SK-N-SH (cell line): ENCODE data around the gene PWP2. TPM values are rescaled to one million over a fixed set of nuclear protein-coding genes. Genes with fewer than 3 reads are reported as not detected.

Experiments
- CTCF ChIA-PET: fragments of 300-600, 350-600 bp; formaldehyde crosslinking; extraction: SDS; loops from one replicate; lab custom pipeline; 2021; lab: Yijun Ruan, JAX
- POLR2A ChIA-PET: fragments of 350-600 bp; sonication (Branson Sonifier 250); formaldehyde crosslinking; extraction: SDS; loops from one replicate; lab custom pipeline; 2020; ENCODE audit warnings: antibody characterized with exemption, inconsistent platforms; lab: Yijun Ruan, JAX
- DNase-seq: peaks from one replicate; pipeline ENCODE4 v3.0.0; 2012
- H2AFZ ChIP-seq: fragments of 200-600 bp; sonication (generic); 2 replicates; pipeline ENCODE4 v1.8.1; 2016; ENCODE audit warnings: antibody characterized with exemption, mild to moderate bottlenecking, low read depth
- H3F3A ChIP-seq: fragments of 200-600 bp; sonication (generic); replicated peaks from 2 replicates; pipeline ENCODE3; 2016; ENCODE audit warnings: antibody characterized with exemption, mild to moderate bottlenecking; ENCODE audit not compliant: insufficient read depth
- H3K27ac ChIP-seq, 2 experiments: fragments of 200-500 bp in 1 of 2; fragments of 200-600 bp in 1 of 2; sonication (Bioruptor generic) in 1 of 2; sonication (generic), shearing (Covaris generic) in 1 of 2; 2 replicates each; pipeline versions ENCODE4 v1.5.1 to v1.6.1; 2014 to 2016; ENCODE audit warnings: low read depth in 2 of 2, inconsistent platforms in 1 of 2, low read length in 1 of 2, mild to moderate bottlenecking in 1 of 2, mixed read lengths in 1 of 2
- H3K27me3 ChIP-seq: fragments of 200-600 bp; sonication (generic), shearing (Covaris generic); 2 replicates; pipeline ENCODE4 v1.6.1; 2016; ENCODE audit warnings: mixed run types; ENCODE audit not compliant: insufficient read depth
- H3K36me3 ChIP-seq, 2 experiments: fragments of 200-500 bp in 1 of 2; fragments of 200-600 bp in 1 of 2; sonication (Bioruptor generic) in 1 of 2; sonication (generic) in 1 of 2; replicated peaks in 1 of 2; 2 replicates each; pipeline versions ENCODE3 to v1.5.1; 2014 to 2016; ENCODE audit warnings: low read length in 1 of 2, mild to moderate bottlenecking in 1 of 2; ENCODE audit not compliant: insufficient read depth in 2 of 2, control insufficient read depth in 1 of 2
- H3K4me1 ChIP-seq, 2 experiments: fragments of 200-500 bp in 1 of 2; fragments of 200-600 bp in 1 of 2; sonication (Bioruptor generic) in 1 of 2; sonication (generic), shearing (Covaris generic) in 1 of 2; 2 replicates each; pipeline versions ENCODE4 v1.5.1 to v1.6.1; 2014 to 2016; ENCODE audit warnings: low read depth in 1 of 2, low read length in 1 of 2, mixed run types in 1 of 2; ENCODE audit not compliant: insufficient read depth in 2 of 2, control insufficient read depth in 1 of 2
- H3K4me2 ChIP-seq: fragments of 200-600 bp; sonication (generic), shearing (Covaris generic); 2 replicates; pipeline ENCODE4 v1.6.1; 2017; ENCODE audit warnings: mixed run types
- H3K4me3 ChIP-seq, 2 experiments: fragments of 200-500 bp in 1 of 2; fragments of 200-600 bp in 1 of 2; sonication (Bioruptor generic) in 1 of 2; sonication (generic), shearing (Covaris generic) in 1 of 2; 2 replicates each; pipeline versions ENCODE4 v1.5.1 to v1.8.1; 2014 to 2016; ENCODE audit warnings: low read depth in 2 of 2, inconsistent platforms in 1 of 2, low read length in 1 of 2, mild to moderate bottlenecking in 1 of 2, mixed read lengths in 1 of 2, moderate library complexity in 1 of 2
- H3K79me2 ChIP-seq: fragments of 200-600 bp; sonication (generic); 2 replicates; pipeline ENCODE4 v1.8.1; 2017; ENCODE audit warnings: mild to moderate bottlenecking; ENCODE audit not compliant: insufficient read depth
- H3K9ac ChIP-seq: fragments of 200-600 bp; sonication (generic); 2 replicates; pipeline ENCODE4 v1.6.1; 2017; ENCODE audit warnings: mixed run types
- H3K9me2 ChIP-seq: fragments of 200-600 bp; sonication (generic); 2 replicates; pipeline ENCODE4 v1.6.1; 2017; ENCODE audit warnings: mixed run types
- H3K9me3 ChIP-seq: fragments of 200-600 bp; sonication (generic); 2 replicates; pipeline ENCODE4 v1.6.1; 2017; ENCODE audit warnings: mixed run types, mild to moderate bottlenecking, moderate library complexity
- H4K20me1 ChIP-seq: fragments of 200-600 bp; sonication (generic); 2 replicates; pipeline ENCODE4 v1.6.1; 2017; ENCODE audit warnings: mild to moderate bottlenecking, mixed run types; ENCODE audit not compliant: insufficient read depth
- CHD2 ChIP-seq: fragments of 150-350 bp; IDR thresholded peaks from 2 replicates; pipeline ENCODE4 v1.6.1; 2018; ENCODE audit warnings: low read length; ENCODE audit not compliant: partially characterized antibody
- EZH2phosphoT487 ChIP-seq: fragments of 200-600 bp; sonication (generic); IDR thresholded peaks from 2 replicates; pipeline ENCODE4 v1.6.1; 2017; ENCODE audit warnings: low read depth, mixed run types, mild to moderate bottlenecking, antibody characterized with exemption, moderate library complexity, borderline replicate concordance
- GABPA ChIP-seq: IDR thresholded peaks from 2 replicates; pipeline ENCODE4 v1.4.0; 2012; ENCODE audit warnings: low read depth, mild to moderate bottlenecking
- NFIC ChIP-seq: IDR thresholded peaks from 2 replicates; pipeline ENCODE4 v1.4.0; 2012; ENCODE audit warnings: borderline replicate concordance
- POLR2AphosphoS5 ChIP-seq: IDR thresholded peaks from 2 replicates; pipeline ENCODE4 v1.6.1; 2012; ENCODE audit warnings: low read depth, low read length
- RFX5 ChIP-seq: IDR thresholded peaks from 2 replicates; pipeline ENCODE4 v1.6.1; 2012; ENCODE audit warnings: mild to moderate bottlenecking, improper control_type of control experiment, low read length
- SIN3A ChIP-seq: IDR thresholded peaks from 2 replicates; pipeline ENCODE4 v1.6.1; 2012; ENCODE audit warnings: low read depth, mild to moderate bottlenecking, low read length, moderate library complexity, borderline replicate concordance
- TCF12 ChIP-seq: IDR thresholded peaks from 2 replicates; pipeline ENCODE4 v1.4.0; 2012
- WGBS: methylation state at CpG from one replicate; pipeline ENCODE4 v1.1.6; 2017; ENCODE audit warnings: low lambda C conversion rate; 5-methylcytosine and 5-hydroxymethylcytosine counted together
- polyA plus RNA-seq, 3 experiments: library from polyadenylated mRNA; depleted of rRNA; stranded (reverse); fragments of >200 nt; gene quantifications; 2 replicates each; pipeline ENCODE4 v1.2.3, GENCODE V29; 2012
- TF ChIP-seq, protein P1 (sequence below): fragments of 150-350 bp; IDR thresholded peaks from 2 replicates; pipeline ENCODE4 v1.6.1; 2016; ENCODE audit warnings: mild to moderate bottlenecking, low read depth, low read length
- TF ChIP-seq, protein P2 (sequence below): IDR thresholded peaks from 2 replicates; pipeline ENCODE4 v1.4.0; 2012; ENCODE audit warnings: low read depth, borderline replicate concordance
- TF ChIP-seq, protein P3 (sequence below): IDR thresholded peaks from 2 replicates; pipeline ENCODE4 v1.6.1; 2012; ENCODE audit warnings: mild to moderate bottlenecking, low read depth, low read length, moderate library complexity
- TF ChIP-seq, protein P4 (sequence below): fragments of 150-350 bp; IDR thresholded peaks from 2 replicates; pipeline ENCODE4 v1.6.1; 2017; ENCODE audit warnings: antibody characterized with exemption, low read length, low read depth, borderline replicate concordance
- TF ChIP-seq, protein P5 (sequence below): IDR thresholded peaks from 2 replicates; pipeline ENCODE4; 2012

PWP2 gene
- polyA plus RNA-seq, 1 of the 3 experiments (the other 2 are of a cell fraction), result 6.0 TPM

DNA sequence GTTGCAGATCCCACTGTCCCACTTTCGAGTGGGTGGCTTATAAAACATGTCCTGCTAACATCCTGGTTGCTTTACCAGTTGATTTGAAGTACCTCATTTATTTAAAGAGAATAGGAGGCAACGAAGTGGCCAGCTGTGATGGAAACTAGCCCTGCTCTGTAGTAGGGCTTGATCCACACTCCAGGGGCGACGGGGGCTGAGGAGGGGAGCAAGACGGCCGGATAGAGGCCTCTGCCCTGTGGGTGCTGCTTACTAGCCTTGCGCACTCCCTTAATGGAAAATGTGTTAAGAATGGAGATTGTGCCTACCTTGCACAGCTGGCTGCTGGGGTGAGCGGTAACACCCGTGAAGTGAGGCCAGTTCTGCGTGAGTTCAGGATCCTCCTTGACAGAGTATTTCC lies 41.1 kb upstream of the PWP2 start:
- Histone ChIP-seq H3F3A (no peaks in the 10 kb centered on the region), H3K36me3 (peaks cover 28 to 66% of the 10 kb centered on the region in 2 experiments), H3K27ac (no peak overlapping the region), H3K9ac (no peak overlapping the region), H3K4me1 (no peaks in the 10 kb centered on the region; a peak in 1 of 4 replicates), H2AFZ (no peak overlapping the region), H3K27me3 (no peaks in the 10 kb centered on the region), H3K4me2 (no peak overlapping the region), H3K9me3 (no peaks in the 10 kb centered on the region), H3K9me2 (no peaks in the 10 kb centered on the region), H3K4me3 (no peak overlapping the region), H4K20me1 (peaks cover 8% of the 10 kb centered on the region; the same call in 1 of the 2 replicates), H3K79me2 (peaks cover 56% of the 10 kb centered on the region)
- WGBS, result 96% methylated on average over 9 of the region's 10 CpGs
- ChIA-PET CTCF (no interaction called here), POLR2A (no interaction called here)
- DNase-seq, result no peak
- no peak for TF ChIP-seq CHD2

DNA sequence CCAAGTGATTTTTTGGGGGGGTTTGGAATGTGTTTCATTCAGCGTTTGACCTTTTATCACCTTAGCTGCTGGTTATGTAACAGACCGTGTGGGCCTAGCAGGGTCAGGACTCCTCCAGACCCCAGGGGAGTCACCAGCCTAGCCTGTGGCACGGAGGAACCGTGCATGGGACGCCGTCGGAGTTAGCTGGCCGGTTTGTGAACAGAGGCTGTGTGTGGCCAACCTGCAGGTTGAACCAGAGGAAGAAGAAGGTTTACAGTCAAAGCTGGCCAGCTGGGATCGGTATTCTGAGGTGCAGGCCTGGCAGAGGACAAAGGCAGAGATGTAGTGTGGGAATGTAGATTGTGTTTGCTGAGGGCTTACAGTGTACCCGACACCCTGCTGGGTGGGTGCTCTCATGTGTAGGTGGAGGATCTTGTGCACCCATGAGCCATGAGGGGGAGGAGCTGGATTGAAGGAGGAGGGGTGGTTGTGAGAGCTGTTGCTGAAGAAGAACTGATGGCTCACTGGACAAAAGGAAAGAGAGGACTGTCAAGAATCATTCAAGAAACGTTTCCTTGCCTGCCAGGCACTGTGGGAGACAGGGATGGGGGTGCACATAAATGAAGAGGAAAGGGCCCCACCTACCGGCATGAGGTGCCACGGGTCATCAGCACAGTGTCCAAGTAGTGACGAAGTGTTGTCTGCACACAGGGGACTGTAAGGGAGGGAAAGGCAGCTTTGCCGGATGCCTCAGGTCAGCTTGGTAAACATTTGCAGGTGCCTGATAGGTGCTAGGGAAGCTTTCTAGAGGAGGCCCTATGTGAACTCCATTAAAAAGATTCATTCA lies 40.0 kb upstream of the PWP2 start:
- no peak overlapping the region for H2AFZ ChIP-seq
- H3K36me3 ChIP-seq, result peaks cover 28 to 61% of the 10 kb centered on the region in 2 experiments
- no peaks in the 10 kb centered on the region for H3F3A ChIP-seq
- H3K9me3 ChIP-seq, result no peaks in the 10 kb centered on the region
- H3K4me3 ChIP-seq, result no peak overlapping the region
- no peak overlapping the region for H3K4me2 ChIP-seq
- H3K9ac ChIP-seq, result no peak overlapping the region
- DNase-seq, result no peak
- H3K4me1 ChIP-seq, result no peaks in the 10 kb centered on the region; a peak in 1 of 4 replicates
- WGBS, result 92% methylated on average over 15 of the region's 15 CpGs
- TF ChIP-seq TCF12 (no peak), GABPA (no peak), POLR2AphosphoS5 (no peak), NFIC (no peak), RFX5 (no peak), SIN3A (no peak), EZH2phosphoT487 (no peak)
- TF ChIP-seq, protein P1, sequence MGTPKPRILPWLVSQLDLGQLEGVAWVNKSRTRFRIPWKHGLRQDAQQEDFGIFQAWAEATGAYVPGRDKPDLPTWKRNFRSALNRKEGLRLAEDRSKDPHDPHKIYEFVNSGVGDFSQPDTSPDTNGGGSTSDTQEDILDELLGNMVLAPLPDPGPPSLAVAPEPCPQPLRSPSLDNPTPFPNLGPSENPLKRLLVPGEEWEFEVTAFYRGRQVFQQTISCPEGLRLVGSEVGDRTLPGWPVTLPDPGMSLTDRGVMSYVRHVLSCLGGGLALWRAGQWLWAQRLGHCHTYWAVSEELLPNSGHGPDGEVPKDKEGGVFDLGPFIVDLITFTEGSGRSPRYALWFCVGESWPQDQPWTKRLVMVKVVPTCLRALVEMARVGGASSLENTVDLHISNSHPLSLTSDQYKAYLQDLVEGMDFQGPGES, result no peak
- TF ChIP-seq, protein P2, sequence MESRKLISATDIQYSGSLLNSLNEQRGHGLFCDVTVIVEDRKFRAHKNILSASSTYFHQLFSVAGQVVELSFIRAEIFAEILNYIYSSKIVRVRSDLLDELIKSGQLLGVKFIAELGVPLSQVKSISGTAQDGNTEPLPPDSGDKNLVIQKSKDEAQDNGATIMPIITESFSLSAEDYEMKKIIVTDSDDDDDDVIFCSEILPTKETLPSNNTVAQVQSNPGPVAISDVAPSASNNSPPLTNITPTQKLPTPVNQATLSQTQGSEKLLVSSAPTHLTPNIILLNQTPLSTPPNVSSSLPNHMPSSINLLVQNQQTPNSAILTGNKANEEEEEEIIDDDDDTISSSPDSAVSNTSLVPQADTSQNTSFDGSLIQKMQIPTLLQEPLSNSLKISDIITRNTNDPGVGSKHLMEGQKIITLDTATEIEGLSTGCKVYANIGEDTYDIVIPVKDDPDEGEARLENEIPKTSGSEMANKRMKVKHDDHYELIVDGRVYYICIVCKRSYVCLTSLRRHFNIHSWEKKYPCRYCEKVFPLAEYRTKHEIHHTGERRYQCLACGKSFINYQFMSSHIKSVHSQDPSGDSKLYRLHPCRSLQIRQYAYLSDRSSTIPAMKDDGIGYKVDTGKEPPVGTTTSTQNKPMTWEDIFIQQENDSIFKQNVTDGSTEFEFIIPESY, result no peak
- TF ChIP-seq, protein P3, sequence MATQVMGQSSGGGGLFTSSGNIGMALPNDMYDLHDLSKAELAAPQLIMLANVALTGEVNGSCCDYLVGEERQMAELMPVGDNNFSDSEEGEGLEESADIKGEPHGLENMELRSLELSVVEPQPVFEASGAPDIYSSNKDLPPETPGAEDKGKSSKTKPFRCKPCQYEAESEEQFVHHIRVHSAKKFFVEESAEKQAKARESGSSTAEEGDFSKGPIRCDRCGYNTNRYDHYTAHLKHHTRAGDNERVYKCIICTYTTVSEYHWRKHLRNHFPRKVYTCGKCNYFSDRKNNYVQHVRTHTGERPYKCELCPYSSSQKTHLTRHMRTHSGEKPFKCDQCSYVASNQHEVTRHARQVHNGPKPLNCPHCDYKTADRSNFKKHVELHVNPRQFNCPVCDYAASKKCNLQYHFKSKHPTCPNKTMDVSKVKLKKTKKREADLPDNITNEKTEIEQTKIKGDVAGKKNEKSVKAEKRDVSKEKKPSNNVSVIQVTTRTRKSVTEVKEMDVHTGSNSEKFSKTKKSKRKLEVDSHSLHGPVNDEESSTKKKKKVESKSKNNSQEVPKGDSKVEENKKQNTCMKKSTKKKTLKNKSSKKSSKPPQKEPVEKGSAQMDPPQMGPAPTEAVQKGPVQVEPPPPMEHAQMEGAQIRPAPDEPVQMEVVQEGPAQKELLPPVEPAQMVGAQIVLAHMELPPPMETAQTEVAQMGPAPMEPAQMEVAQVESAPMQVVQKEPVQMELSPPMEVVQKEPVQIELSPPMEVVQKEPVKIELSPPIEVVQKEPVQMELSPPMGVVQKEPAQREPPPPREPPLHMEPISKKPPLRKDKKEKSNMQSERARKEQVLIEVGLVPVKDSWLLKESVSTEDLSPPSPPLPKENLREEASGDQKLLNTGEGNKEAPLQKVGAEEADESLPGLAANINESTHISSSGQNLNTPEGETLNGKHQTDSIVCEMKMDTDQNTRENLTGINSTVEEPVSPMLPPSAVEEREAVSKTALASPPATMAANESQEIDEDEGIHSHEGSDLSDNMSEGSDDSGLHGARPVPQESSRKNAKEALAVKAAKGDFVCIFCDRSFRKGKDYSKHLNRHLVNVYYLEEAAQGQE, result no peak
- TF ChIP-seq, protein P4, sequence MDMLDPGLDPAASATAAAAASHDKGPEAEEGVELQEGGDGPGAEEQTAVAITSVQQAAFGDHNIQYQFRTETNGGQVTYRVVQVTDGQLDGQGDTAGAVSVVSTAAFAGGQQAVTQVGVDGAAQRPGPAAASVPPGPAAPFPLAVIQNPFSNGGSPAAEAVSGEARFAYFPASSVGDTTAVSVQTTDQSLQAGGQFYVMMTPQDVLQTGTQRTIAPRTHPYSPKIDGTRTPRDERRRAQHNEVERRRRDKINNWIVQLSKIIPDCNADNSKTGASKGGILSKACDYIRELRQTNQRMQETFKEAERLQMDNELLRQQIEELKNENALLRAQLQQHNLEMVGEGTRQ, result no peak
- TF ChIP-seq, protein P5, sequence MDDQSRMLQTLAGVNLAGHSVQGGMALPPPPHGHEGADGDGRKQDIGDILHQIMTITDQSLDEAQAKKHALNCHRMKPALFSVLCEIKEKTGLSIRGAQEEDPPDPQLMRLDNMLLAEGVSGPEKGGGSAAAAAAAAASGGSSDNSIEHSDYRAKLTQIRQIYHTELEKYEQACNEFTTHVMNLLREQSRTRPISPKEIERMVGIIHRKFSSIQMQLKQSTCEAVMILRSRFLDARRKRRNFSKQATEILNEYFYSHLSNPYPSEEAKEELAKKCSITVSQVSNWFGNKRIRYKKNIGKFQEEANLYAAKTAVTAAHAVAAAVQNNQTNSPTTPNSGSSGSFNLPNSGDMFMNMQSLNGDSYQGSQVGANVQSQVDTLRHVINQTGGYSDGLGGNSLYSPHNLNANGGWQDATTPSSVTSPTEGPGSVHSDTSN, result no peak
- no peaks in the 10 kb centered on the region for H3K9me2 ChIP-seq
- H3K79me2 ChIP-seq, result peaks cover 61% of the 10 kb centered on the region
- ChIA-PET POLR2A (no interaction called here), CTCF (no interaction called here)
- H3K27ac ChIP-seq, result no peak overlapping the region
- H4K20me1 ChIP-seq, result peaks cover 8% of the 10 kb centered on the region
- no peaks in the 10 kb centered on the region for H3K27me3 ChIP-seq
